Measurements from ENCODE around the gene APOL2. TPM values are rescaled to one million over a fixed set of nuclear protein-coding genes. Genes with fewer than 3 reads are reported as not detected.

APOL2 gene
- total and polyA plus RNA-seq, 7 experiments from 2014 or later, result 13.4 to 133 (median 40.1) TPM

DNA sequence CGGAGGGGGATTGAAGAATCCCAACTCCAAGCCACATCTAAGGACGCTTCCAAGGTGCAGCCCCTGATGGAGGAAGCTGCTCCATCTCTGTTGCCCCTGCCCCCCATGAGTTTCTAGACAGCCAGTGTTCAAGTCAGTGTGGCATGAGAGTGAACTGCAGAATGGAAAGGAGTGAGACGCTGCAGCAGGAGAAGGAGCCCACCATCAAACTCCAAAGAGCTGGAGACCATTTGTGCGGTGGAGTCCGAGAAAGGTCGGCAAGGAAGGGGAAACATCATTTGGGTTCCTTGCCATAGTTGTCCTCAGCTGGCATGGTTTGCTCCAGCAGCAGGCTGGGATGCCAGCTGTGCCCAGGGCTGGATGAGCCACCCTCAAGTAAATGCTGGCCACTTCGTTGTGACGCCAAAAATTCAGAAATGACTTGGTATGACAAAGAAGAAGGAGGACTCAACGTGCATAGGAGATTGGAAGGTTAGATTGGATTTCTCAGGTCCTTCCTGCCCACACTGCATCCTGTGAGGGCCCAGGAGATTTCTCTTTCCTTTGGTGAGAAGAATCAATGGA is 16.4 kb downstream of the APOL2 start:
- H3K4me1 ChIP-seq (ENCODE audit: control insufficient read depth in 2 of 2, insufficient read depth in 2 of 2, low read length in 2 of 2), result no peaks in the 10 kb centered on the region
- no peak for DNase-seq
- no peak overlapping the region for H3K4me3 Mint-ChIP-seq
- no peaks in the 10 kb centered on the region for H3K9me3 Mint-ChIP-seq
- peak overlapping the region in 1 of 9 donors; percentile 36 for H3K27ac Mint-ChIP-seq
- peaks cover 8 to 17% (median 14%) of the 10 kb centered on the region in 7 donors for H3K4me1 Mint-ChIP-seq
- POLR2A ChIA-PET, result no interaction called here
- no peaks in the 10 kb centered on the region for H3K27me3 ChIP-seq (ENCODE audit: control insufficient read depth in 2 of 2, insufficient read depth in 2 of 2, low read length in 2 of 2)
- intact Hi-C loops (cut with micrococcal nuclease), result no loop called here
- ATAC-seq, result no peak
- peaks cover 0 to 9% (median 0%) of the 10 kb centered on the region in 3 experiments for H3K36me3 ChIP-seq (ENCODE audit: control insufficient read depth in 2 of 3, insufficient read depth in 3 of 3, low read length in 3 of 3)
- H3K36me3 Mint-ChIP-seq, result peaks cover 0 to 16% (median 0%) of the 10 kb centered on the region in 5 donors
- H3K27me3 Mint-ChIP-seq, result peaks cover 0 to 21% (median 0%) of the 10 kb centered on the region in 5 donors
- no peak overlapping the region for H3K4me3 ChIP-seq (ENCODE audit: low read length)
- H3K27ac ChIP-seq (ENCODE audit: low read depth, low read length), result no peak overlapping the region
- H3K9me3 ChIP-seq (ENCODE audit: control insufficient read depth in 2 of 3, low read length in 3 of 3), result no peaks in the 10 kb centered on the region
- CTCF ChIA-PET, result no interaction called here

DNA sequence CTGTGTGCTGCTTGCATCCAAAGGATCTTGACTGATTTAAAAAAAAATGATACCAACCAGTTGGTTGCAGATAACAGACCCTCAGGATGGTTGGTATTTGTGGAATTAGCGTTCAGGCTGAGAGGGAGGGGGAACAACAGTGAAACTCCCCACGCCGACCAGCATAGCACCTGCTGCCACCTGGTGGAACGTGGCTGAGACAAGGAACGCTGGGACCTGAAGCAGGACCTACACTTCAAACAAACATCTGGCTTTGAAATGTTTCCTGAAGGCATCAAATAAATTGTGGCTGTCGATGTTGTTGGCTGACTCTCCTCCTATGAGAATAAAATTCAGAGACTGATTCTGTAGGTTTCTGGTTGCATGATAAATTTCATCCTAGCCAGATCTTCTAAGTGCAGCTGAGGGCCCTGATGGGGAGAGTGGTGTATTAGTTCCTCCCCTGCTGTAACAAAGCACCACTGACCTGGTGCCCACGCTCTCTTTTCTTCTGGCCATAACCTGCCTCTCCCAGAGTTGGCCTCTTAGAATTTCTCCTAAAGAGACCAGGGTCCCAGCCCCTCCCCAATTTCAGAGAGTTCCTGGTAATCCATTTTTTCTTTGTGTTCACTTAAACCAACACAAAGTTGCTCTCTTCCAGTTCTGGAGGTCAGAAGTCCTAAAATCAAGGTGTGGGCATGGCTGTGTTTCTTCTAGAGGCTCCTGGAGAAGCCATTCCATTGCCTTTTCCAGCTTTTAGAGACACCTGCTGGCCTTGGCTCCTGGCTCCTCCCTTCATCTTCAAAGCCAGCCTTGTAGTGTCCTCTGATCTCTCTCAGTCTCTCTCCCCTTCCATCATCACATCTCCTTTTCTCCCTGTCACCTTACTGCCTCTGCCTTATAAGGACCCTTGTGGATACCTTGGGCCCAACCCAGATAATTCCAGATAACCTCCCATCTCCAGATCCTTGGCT is 17.3 kb downstream of the APOL2 start:
- Mint-ChIP-seq H3K27me3 (peaks cover 0 to 29% (median 3%) of the 10 kb centered on the region in 5 donors), H3K4me1 (peaks cover 8 to 16% (median 13%) of the 10 kb centered on the region in 7 donors), H3K4me3 (peak overlapping the region in 8 of 10 donors; percentile 22 to 73 (median 60)), H3K27ac (peak overlapping the region in 4 of 9 donors; percentile 28 to 57 (median 46)), H3K9me3 (no peaks in the 10 kb centered on the region), H3K36me3 (peaks cover 0 to 8% (median 0%) of the 10 kb centered on the region in 5 donors)
- POLR2A ChIA-PET, result no interaction called here
- Histone ChIP-seq H3K4me1 (ENCODE audit: control insufficient read depth in 2 of 2, insufficient read depth in 2 of 2, low read length in 2 of 2) (no peaks in the 10 kb centered on the region), H3K9me3 (ENCODE audit: control insufficient read depth in 2 of 3, low read length in 3 of 3) (no peaks in the 10 kb centered on the region), H3K36me3 (ENCODE audit: control insufficient read depth in 2 of 3, insufficient read depth in 3 of 3, low read length in 3 of 3) (peaks cover 0 to 3% (median 0%) of the 10 kb centered on the region in 3 experiments), H3K27me3 (ENCODE audit: control insufficient read depth in 2 of 2, insufficient read depth in 2 of 2, low read length in 2 of 2) (no peaks in the 10 kb centered on the region), H3K27ac (ENCODE audit: low read depth, low read length) (no peak overlapping the region), H3K4me3 (ENCODE audit: low read length) (no peak overlapping the region)
- DNase-seq (peak in 8 of 9 donors; percentile 12 to 41 (median 26)), ATAC-seq (peak; percentile 93)
- intact Hi-C loops (cut with micrococcal nuclease), result loop anchor here (1.0 to 2.0 kb wide), 4 partner anchors 17 to 156 kb away; partner anchors contain the start of gene APOL2 (in 1 of the 2)
- CTCF ChIA-PET, result interaction anchor here (1.0 kb wide), 1 partner anchor 24 kb away, joined by 4 read pairs; no protein-coding TSS in a partner anchor

DNA sequence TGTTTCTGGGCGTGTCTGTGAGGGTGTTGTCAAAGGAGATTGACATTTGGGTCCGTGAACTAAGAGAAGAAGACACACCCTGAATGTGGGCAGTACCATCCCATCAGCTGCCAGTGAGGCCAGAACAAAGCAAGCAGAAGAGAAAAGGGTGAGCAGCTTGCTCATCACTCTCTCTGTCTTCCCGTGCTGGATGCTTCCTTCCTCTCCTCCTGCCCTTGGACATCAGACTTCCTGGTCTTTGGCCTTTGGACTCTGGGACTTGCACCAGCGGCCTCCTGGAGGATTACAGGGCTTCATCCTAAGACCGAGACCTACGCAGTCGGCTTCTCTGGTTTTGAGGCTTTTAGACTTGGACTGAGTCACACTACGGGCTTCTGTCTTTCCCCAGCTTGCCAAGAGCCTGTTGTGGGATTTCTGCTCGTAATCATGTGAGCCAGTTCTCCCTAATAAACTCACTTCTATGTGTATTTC is 18.8 kb downstream of the APOL2 start:
- ATAC-seq (no peak), DNase-seq (no peak)
- H3K27ac Mint-ChIP-seq, result peak overlapping the region in 1 of 9 donors; percentile 28
- H3K27ac ChIP-seq (ENCODE audit: low read depth, low read length), result no peak overlapping the region
- H3K27me3 Mint-ChIP-seq, result peaks cover 0 to 42% (median 4%) of the 10 kb centered on the region in 5 donors
- H3K36me3 ChIP-seq (ENCODE audit: control insufficient read depth in 2 of 3, insufficient read depth in 3 of 3, low read length in 3 of 3), result peaks cover 0 to 3% (median 0%) of the 10 kb centered on the region in 3 experiments
- no peak overlapping the region for H3K4me3 Mint-ChIP-seq
- peaks cover 0 to 1% (median 0%) of the 10 kb centered on the region in 5 donors for H3K36me3 Mint-ChIP-seq
- no peaks in the 10 kb centered on the region for H3K9me3 ChIP-seq (ENCODE audit: control insufficient read depth in 2 of 3, low read length in 3 of 3)
- intact Hi-C loops (cut with micrococcal nuclease), result loop anchor here in 1 of 2 donors (2.0 kb wide), 1 partner anchor 26 kb away; no protein-coding TSS in a partner anchor
- H3K9me3 Mint-ChIP-seq, result peaks cover 0 to 1% (median 0%) of the 10 kb centered on the region in 11 donors
- ChIA-PET CTCF (no interaction called here), POLR2A (no interaction called here)
- H3K27me3 ChIP-seq (ENCODE audit: control insufficient read depth in 2 of 2, insufficient read depth in 2 of 2, low read length in 2 of 2), result no peaks in the 10 kb centered on the region
- H3K4me1 ChIP-seq (ENCODE audit: control insufficient read depth in 2 of 2, insufficient read depth in 2 of 2, low read length in 2 of 2), result no peaks in the 10 kb centered on the region
- peaks cover 8 to 16% (median 9%) of the 10 kb centered on the region in 7 donors for H3K4me1 Mint-ChIP-seq
- H3K4me3 ChIP-seq (ENCODE audit: low read length), result no peak overlapping the region

DNA sequence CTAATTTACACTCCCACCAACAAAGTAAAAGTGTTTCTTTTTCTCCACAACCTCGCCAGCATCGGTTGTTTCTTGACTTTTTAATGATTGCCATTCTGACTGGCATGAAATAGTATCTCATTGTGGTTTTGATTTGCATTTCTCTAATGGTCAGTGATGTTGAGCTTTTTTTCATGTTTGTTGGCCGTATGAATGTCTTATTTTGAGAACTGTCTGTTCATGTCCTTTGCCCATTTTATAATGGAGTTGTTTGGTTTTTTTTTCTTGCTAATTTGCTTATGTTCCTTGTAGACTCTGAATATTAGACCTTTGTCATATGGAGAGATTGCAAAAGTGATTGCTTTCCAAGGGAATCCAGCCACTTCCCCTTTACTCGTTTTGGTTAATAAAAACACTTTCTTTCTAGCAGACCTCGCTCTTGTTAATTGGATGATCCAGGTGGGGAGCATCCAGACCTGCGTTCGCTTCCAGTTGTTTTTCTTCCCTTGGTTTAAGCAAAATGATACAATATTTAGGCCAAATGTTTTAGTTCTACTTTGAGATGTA is 20.6 kb downstream of the APOL2 start:
- peak overlapping the region in 1 of 9 donors; percentile 30 for H3K27ac Mint-ChIP-seq
- ATAC-seq (no peak), DNase-seq (no peak)
- Histone ChIP-seq H3K4me3 (ENCODE audit: low read length) (no peak overlapping the region), H3K4me1 (ENCODE audit: control insufficient read depth in 2 of 2, insufficient read depth in 2 of 2, low read length in 2 of 2) (no peaks in the 10 kb centered on the region), H3K27me3 (ENCODE audit: control insufficient read depth in 2 of 2, insufficient read depth in 2 of 2, low read length in 2 of 2) (no peaks in the 10 kb centered on the region), H3K9me3 (ENCODE audit: control insufficient read depth in 2 of 3, low read length in 3 of 3) (no peaks in the 10 kb centered on the region), H3K27ac (ENCODE audit: low read depth, low read length) (no peak overlapping the region), H3K36me3 (ENCODE audit: control insufficient read depth in 2 of 3, insufficient read depth in 3 of 3, low read length in 3 of 3) (no peaks in the 10 kb centered on the region)
- H3K36me3 Mint-ChIP-seq, result peaks cover 0 to 1% (median 0%) of the 10 kb centered on the region in 5 donors
- ChIA-PET CTCF (no interaction called here), POLR2A (no interaction called here)
- intact Hi-C loops (cut with micrococcal nuclease), result no loop called here
- H3K27me3 Mint-ChIP-seq, result peaks cover 0 to 58% (median 4%) of the 10 kb centered on the region in 5 donors
- H3K9me3 Mint-ChIP-seq, result peaks cover 0 to 2% (median 0%) of the 10 kb centered on the region in 11 donors
- H3K4me1 Mint-ChIP-seq, result peaks cover 8 to 16% (median 9%) of the 10 kb centered on the region in 7 donors
- H3K4me3 Mint-ChIP-seq, result no peak overlapping the region

DNA sequence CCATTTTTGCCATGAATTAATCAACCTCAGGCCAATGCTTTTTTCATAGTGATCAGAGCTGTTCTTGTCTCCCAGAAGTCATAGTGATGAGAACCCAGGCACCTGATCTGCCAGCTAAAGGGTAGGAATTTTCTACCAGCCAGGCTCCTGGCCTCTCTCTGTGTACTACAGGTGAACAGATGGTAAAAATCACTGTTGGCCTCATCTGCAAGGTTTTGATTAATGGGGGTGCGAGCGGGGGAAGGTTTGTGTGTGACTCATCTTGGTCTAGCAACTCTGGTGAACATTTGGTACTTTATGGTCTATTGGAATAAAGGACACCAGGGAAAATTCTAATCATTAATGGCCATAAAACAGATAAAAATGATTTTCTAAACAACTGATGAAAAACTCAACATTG is 23.3 kb downstream of the APOL2 start:
- Histone ChIP-seq H3K27me3 (ENCODE audit: control insufficient read depth in 2 of 2, insufficient read depth in 2 of 2, low read length in 2 of 2) (no peaks in the 10 kb centered on the region), H3K4me3 (ENCODE audit: low read length) (no peak overlapping the region), H3K9me3 (ENCODE audit: control insufficient read depth in 2 of 3, low read length in 3 of 3) (no peaks in the 10 kb centered on the region), H3K4me1 (ENCODE audit: control insufficient read depth in 2 of 2, insufficient read depth in 2 of 2, low read length in 2 of 2) (no peaks in the 10 kb centered on the region), H3K27ac (ENCODE audit: low read depth, low read length) (no peak overlapping the region), H3K36me3 (ENCODE audit: control insufficient read depth in 2 of 3, insufficient read depth in 3 of 3, low read length in 3 of 3) (no peaks in the 10 kb centered on the region)
- Mint-ChIP-seq H3K9me3 (peaks cover 0 to 2% (median 0%) of the 10 kb centered on the region in 11 donors), H3K27me3 (peaks cover 0 to 79% (median 18%) of the 10 kb centered on the region in 5 donors), H3K4me3 (no peak overlapping the region), H3K4me1 (peaks cover 4 to 14% (median 4%) of the 10 kb centered on the region in 7 donors), H3K27ac (no peak overlapping the region), H3K36me3 (peaks cover 0 to 3% (median 0%) of the 10 kb centered on the region in 5 donors)
- POLR2A ChIA-PET, result no interaction called here
- ATAC-seq (no peak), DNase-seq (no peak)
- CTCF ChIA-PET, result interaction anchor here (1.0 kb wide), 1 partner anchor 35 kb away, joined by 3 read pairs; no protein-coding TSS in a partner anchor
- intact Hi-C loops (cut with micrococcal nuclease), result no loop called here

DNA sequence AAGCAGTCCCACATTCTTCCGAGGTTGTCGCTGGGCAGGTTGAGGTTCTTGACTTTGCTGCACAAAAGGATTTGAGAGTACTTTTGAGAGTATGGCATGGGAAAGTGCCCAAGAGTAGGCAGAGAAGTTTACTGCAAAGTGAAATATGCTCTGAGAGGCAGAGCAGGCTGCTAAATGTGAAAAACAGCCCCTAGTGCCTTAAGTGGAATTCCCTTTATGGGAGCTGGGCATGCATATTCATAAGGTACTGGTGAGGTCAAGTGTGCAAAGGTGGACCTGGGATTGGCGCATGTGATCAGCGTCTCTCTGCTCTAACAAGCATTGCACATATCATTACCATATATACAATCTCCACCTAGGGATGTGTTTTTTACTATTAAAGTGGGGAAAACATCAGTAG is 25.7 kb downstream of the APOL2 start:
- H3K36me3 ChIP-seq (ENCODE audit: control insufficient read depth in 2 of 3, insufficient read depth in 3 of 3, low read length in 3 of 3), result no peaks in the 10 kb centered on the region
- POLR2A ChIA-PET, result no interaction called here
- DNase-seq, result no peak
- Mint-ChIP-seq H3K9me3 (peaks cover 0 to 16% (median 7%) of the 10 kb centered on the region in 11 donors), H3K27ac (no peak overlapping the region), H3K4me3 (no peak overlapping the region), H3K27me3 (peaks cover under 1 to 89% (median 28%) of the 10 kb centered on the region in 5 donors), H3K36me3 (peaks cover 0 to 7% (median 4%) of the 10 kb centered on the region in 5 donors), H3K4me1 (peaks cover 5 to 16% (median 8%) of the 10 kb centered on the region in 7 donors)
- H3K9me3 ChIP-seq (ENCODE audit: control insufficient read depth in 2 of 3, low read length in 3 of 3), result no peaks in the 10 kb centered on the region
- CTCF ChIA-PET, result no interaction called here
- H3K4me3 ChIP-seq (ENCODE audit: low read length), result no peak overlapping the region
- no peak overlapping the region for H3K27ac ChIP-seq (ENCODE audit: low read depth, low read length)
- intact Hi-C loops (cut with micrococcal nuclease), result no loop called here
- no peaks in the 10 kb centered on the region for H3K4me1 ChIP-seq (ENCODE audit: control insufficient read depth in 2 of 2, insufficient read depth in 2 of 2, low read length in 2 of 2)
- no peaks in the 10 kb centered on the region for H3K27me3 ChIP-seq (ENCODE audit: control insufficient read depth in 2 of 2, insufficient read depth in 2 of 2, low read length in 2 of 2)
- no peak for ATAC-seq

Measured in naive thymus-derived CD4-positive, alpha-beta T cell (primary cell).